Prostate gland (tissue), 2 donors: ENCODE measurements around the gene CELF4. TPM values are rescaled to one million over a fixed set of nuclear protein-coding genes. Genes with fewer than 3 reads are reported as not detected.

Source experiments
- DNase-seq: peaks from one replicate; pipeline ENCODE4 v3.0.0-alpha.2; 2019; ENCODE audit warnings: low spot score
- H3K27ac ChIP-seq, 2 donors: fragments of 200-600 bp; sonication (generic); 2 replicates each; pipeline ENCODE4 v1.5.1; 2017 to 2019
- H3K27me3 ChIP-seq: fragments of 200-600 bp; sonication (generic); replicated peaks from 2 replicates; pipeline ENCODE4 v1.5.1; 2019; ENCODE audit not compliant: insufficient read depth
- H3K36me3 ChIP-seq, 2 donors: fragments of 200-600 bp; sonication (generic); 1 replicate in 1 of 2; 2 replicates in 1 of 2; pipeline versions ENCODE4 v1.5.1 to v1.8.1; 2017 to 2019
- H3K4me1 ChIP-seq: fragments of 200-600 bp; sonication (generic); replicated peaks from 2 replicates; pipeline ENCODE4 v1.5.1; 2019
- H3K4me3 ChIP-seq, 2 donors: fragments of 200-600 bp; sonication (generic); 2 replicates each; pipeline ENCODE4 v1.5.1; 2017 to 2019
- H3K9me3 ChIP-seq: fragments of 200-600 bp; sonication (generic); 2 replicates; pipeline ENCODE4 v1.5.1; 2017
- POLR2A ChIP-seq: fragments of 450-650 bp; IDR thresholded peaks from one replicate; pipeline ENCODE4 v1.6.1; 2016; ENCODE audit warnings: antibody characterized with exemption, mild to moderate bottlenecking
- POLR2AphosphoS5 ChIP-seq: sonication (generic); formaldehyde crosslinking; IDR thresholded peaks from one replicate; pipeline ENCODE4 v1.6.1; 2017; ENCODE audit warnings: antibody characterized with exemption
- WGBS: methylation state at CpG from one replicate; pipeline ENCODE4 v1.1.5; 2018; 5-methylcytosine and 5-hydroxymethylcytosine counted together
- intact Hi-C: fragments of 100-400 bp; cut with DNase I; formaldehyde crosslinking; loops from one replicate; pipeline ENCODE4 v1.14.2; 2022
- total RNA-seq, 2 donors: library from RNA; depleted of rRNA; stranded (reverse); fragments of >200 nt; gene quantifications; one replicate each; pipeline ENCODE4 v1.1.0, GENCODE V29; 2016
- TF ChIP-seq, protein P1 (sequence below), 4 experiments: fragments of 200-600 bp in 2 of 4; fragments of 450-650 bp in 2 of 4; sonication (generic) in 2 of 4; IDR thresholded peaks; 1 replicate in 3 of 4; 2 replicates in 1 of 4; pipeline ENCODE4 v1.5.1; 2016 to 2019; ENCODE audit warnings: antibody characterized with exemption in 4 of 4, mild to moderate bottlenecking in 2 of 4, moderate library complexity in 2 of 4

CELF4 gene
- total RNA-seq: 1 to 10 TPM; 7.8 to 8.5 TPM

GRCh38 chr18:37565101-37565976 is at the start of gene CELF4:
Gene CELF4 (minus strand): TSS chr18:37565798.
- Histone ChIP-seq H3K36me3 (no peaks in the 10 kb centered on the region), H3K9me3 (no peaks in the 10 kb centered on the region), H3K4me3 (peak within 1 kb of the TSS; percentile 35 to 37), H3K27ac (peak within 1 kb of the TSS; percentile 33 to 47), H3K4me1 (no peaks in the 10 kb centered on the region), H3K27me3 (peaks cover 2% of the 10 kb centered on the region)
- DNase-seq: no peak
- intact Hi-C loops: no loop called here
- TF ChIP-seq, protein P1, sequence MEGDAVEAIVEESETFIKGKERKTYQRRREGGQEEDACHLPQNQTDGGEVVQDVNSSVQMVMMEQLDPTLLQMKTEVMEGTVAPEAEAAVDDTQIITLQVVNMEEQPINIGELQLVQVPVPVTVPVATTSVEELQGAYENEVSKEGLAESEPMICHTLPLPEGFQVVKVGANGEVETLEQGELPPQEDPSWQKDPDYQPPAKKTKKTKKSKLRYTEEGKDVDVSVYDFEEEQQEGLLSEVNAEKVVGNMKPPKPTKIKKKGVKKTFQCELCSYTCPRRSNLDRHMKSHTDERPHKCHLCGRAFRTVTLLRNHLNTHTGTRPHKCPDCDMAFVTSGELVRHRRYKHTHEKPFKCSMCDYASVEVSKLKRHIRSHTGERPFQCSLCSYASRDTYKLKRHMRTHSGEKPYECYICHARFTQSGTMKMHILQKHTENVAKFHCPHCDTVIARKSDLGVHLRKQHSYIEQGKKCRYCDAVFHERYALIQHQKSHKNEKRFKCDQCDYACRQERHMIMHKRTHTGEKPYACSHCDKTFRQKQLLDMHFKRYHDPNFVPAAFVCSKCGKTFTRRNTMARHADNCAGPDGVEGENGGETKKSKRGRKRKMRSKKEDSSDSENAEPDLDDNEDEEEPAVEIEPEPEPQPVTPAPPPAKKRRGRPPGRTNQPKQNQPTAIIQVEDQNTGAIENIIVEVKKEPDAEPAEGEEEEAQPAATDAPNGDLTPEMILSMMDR (IDR thresholded peaks at IDR 0.05): no peak
- TF ChIP-seq POLR2AphosphoS5 (no peak), POLR2A (no peak)
- 2% methylated on average over 62 of the region's 62 CpGs for WGBS

GRCh38 chr18:37613253-37613565 is 47.6 kb upstream of the CELF4 start:
- H3K4me1 ChIP-seq: no peaks in the 10 kb centered on the region
- TF ChIP-seq, protein P1 (IDR thresholded peaks at IDR 0.05): no peak
- TF ChIP-seq POLR2A: no peak
- no peak for TF ChIP-seq POLR2AphosphoS5
- intact Hi-C loops: no loop called here
- H3K27ac ChIP-seq: no peak overlapping the region
- no peaks in the 10 kb centered on the region for H3K27me3 ChIP-seq
- no peak for DNase-seq
- H3K36me3 ChIP-seq: no peaks in the 10 kb centered on the region
- no peaks in the 10 kb centered on the region for H3K9me3 ChIP-seq
- no peak overlapping the region for H3K4me3 ChIP-seq
- 58% methylated on average over 1 of the region's 1 CpG for WGBS

DNA sequence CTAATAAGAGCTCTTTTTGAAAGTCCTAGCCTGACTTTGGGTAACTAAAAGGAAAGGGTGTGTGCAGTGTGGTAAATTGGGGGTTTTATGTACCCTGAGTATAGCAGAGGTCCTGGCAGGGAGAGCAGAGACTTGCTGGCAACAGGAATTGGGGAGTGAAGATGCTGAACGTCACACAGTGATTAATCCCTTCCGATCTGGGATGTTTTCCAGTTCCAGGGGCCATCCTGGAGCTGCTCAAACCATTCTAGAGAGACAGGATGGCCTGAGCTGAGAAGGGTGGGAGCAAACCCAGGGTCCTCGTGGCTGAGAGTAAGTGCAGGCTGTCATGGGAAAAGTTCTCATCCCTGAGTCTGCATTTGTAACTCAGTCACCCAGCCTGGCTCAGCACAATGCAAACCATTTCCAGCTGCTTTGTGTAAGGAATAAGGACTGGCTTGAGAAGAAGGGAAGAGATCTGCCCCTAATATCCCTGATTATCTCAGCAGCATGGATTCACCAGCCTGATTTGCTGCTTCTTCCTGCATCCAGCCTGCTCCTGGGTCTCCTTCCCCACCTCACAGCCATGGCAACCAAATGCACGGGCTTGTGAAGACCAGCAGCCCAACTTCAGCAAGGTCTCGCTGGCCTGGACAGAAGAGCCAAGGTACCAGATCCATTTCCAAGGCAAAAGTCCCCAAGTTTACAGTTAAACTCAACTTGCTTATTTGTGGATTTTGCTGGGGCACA is 47.1 kb upstream of the CELF4 start:
- H3K9me3 ChIP-seq: no peaks in the 10 kb centered on the region
- no peaks in the 10 kb centered on the region for H3K27me3 ChIP-seq
- TF ChIP-seq, protein P1 (IDR thresholded peaks at IDR 0.05): no peak
- TF ChIP-seq POLR2AphosphoS5: no peak
- no peak for TF ChIP-seq POLR2A
- 50% methylated on average over 5 of the region's 5 CpGs for WGBS
- no peak overlapping the region for H3K4me3 ChIP-seq
- no peak overlapping the region for H3K27ac ChIP-seq
- no peak for DNase-seq
- no peaks in the 10 kb centered on the region for H3K36me3 ChIP-seq
- no peaks in the 10 kb centered on the region for H3K4me1 ChIP-seq
- intact Hi-C loops: no loop called here

GRCh38 chr18:37611614-37612279 is 46.1 kb upstream of the CELF4 start:
- H3K4me3 ChIP-seq: no peak overlapping the region
- H3K27ac ChIP-seq: no peak overlapping the region
- no peaks in the 10 kb centered on the region for H3K27me3 ChIP-seq
- no peaks in the 10 kb centered on the region for H3K9me3 ChIP-seq
- DNase-seq: no peak
- H3K4me1 ChIP-seq: no peaks in the 10 kb centered on the region
- intact Hi-C loops: no loop called here
- TF ChIP-seq POLR2AphosphoS5: no peak
- TF ChIP-seq, protein P1 (IDR thresholded peaks at IDR 0.05): no peak
- TF ChIP-seq POLR2A: no peak
- WGBS: 93% methylated on average over 5 of the region's 5 CpGs
- H3K36me3 ChIP-seq: no peaks in the 10 kb centered on the region
